Endothelial cell of hepatic sinusoid (primary cell): ENCODE measurements around the gene PCBP4.

Source experiments
- in situ Hi-C: cut with HindIII; loops from 2 replicates; pipeline ENCODE4 v1.10.0; 2017; ENCODE audit warnings: low sequenced_read_pairs

PCBP4 gene

GRCh38 chr3:51967384-51968169 lies at the start of gene PCBP4:
PCBP4 (minus strand) TSS chr3:51967454; CDS start chr3:51961240, 6,214 bp downstream.
- in situ Hi-C loops = loop anchor here (10.0 kb wide), 2 partner anchors 73 to 127 kb away; no protein-coding TSS in a partner anchor

- in situ Hi-C loops = no loop called here
Observed at GRCh38 chr3:52015438-52016228, 48.4 kb upstream of the PCBP4 start.

GRCh38 chr3:52014613-52015012 lies 47.4 kb upstream of the PCBP4 start:
- in situ Hi-C loops = loop anchor here (5.0 kb wide), 1 partner anchor 93 kb away; no protein-coding TSS in a partner anchor

- in situ Hi-C loops = loop anchor here (5.0 kb wide), 1 partner anchor 93 kb away; no protein-coding TSS in a partner anchor
Observed at GRCh38 chr3:52013802-52014598, 46.7 kb upstream of the PCBP4 start.

- in situ Hi-C loops = loop anchor here (5.0 kb wide), 1 partner anchor 95 kb away; no protein-coding TSS in a partner anchor
Observed at GRCh38 chr3:52012699-52013098, 45.4 kb upstream of the PCBP4 start.

GRCh38 chr3:52010431-52010830 lies 43.2 kb upstream of the PCBP4 start:
- in situ Hi-C loops = loop anchor here (5.0 kb wide), 1 partner anchor 97 kb away; no protein-coding TSS in a partner anchor

GRCh38 chr3:52007291-52007690 lies 40.0 kb upstream of the PCBP4 start:
- in situ Hi-C loops = no loop called here

GRCh38 chr3:52006820-52007133 lies 39.5 kb upstream of the PCBP4 start:
- in situ Hi-C loops = no loop called here

- in situ Hi-C loops = no loop called here
Observed at GRCh38 chr3:52006017-52006819, 39.0 kb upstream of the PCBP4 start.

GRCh38 chr3:52005571-52005986 lies 38.3 kb upstream of the PCBP4 start:
- in situ Hi-C loops = no loop called here

GRCh38 chr3:52004906-52005395 lies 37.7 kb upstream of the PCBP4 start:
- in situ Hi-C loops = no loop called here

GRCh38 chr3:52004163-52004787 lies 37.0 kb upstream of the PCBP4 start:
- in situ Hi-C loops = no loop called here

GRCh38 chr3:52002748-52003147 lies 35.5 kb upstream of the PCBP4 start:
- in situ Hi-C loops = no loop called here

- in situ Hi-C loops = no loop called here
Observed at GRCh38 chr3:52001443-52001974, 34.3 kb upstream of the PCBP4 start.

GRCh38 chr3:51999846-52000245 lies 32.6 kb upstream of the PCBP4 start:
- in situ Hi-C loops = loop anchor here (5.0 to 10.0 kb wide), 3 partner anchors 47 to 405 kb away; partner anchors contain the start of genes PARP3 and RRP9

GRCh38 chr3:51998774-51999173 lies 31.5 kb upstream of the PCBP4 start:
- in situ Hi-C loops = loop anchor here (5.0 to 10.0 kb wide), 3 partner anchors 49 to 406 kb away; partner anchors contain the start of genes PARP3 and RRP9

- in situ Hi-C loops = loop anchor here (5.0 to 10.0 kb wide), 3 partner anchors 49 to 407 kb away; partner anchors contain the start of genes PARP3 and RRP9
Observed at GRCh38 chr3:51997935-51998596, 30.8 kb upstream of the PCBP4 start.

GRCh38 chr3:51997172-51997571 lies 29.9 kb upstream of the PCBP4 start:
- in situ Hi-C loops = loop anchor here (5.0 to 10.0 kb wide), 3 partner anchors 50 to 408 kb away; partner anchors contain the start of genes PARP3 and RRP9
